HG03439 (cell line): ENCODE data around the gene NKX6-1.

ENCODE experiments used
- ATAC-seq: cut with Tn5 transposase; IDR thresholded peaks from one replicate; pipeline ENCODE4 v1.9.1; 2021; ENCODE audit warnings: mild to moderate bottlenecking, moderate library complexity; ENCODE audit not compliant: unreplicated experiment

The NKX6-1 gene

GRCh38 chr4:84480082-84480481 is 19.0 kb downstream of the NKX6-1 start:
- ATAC-seq, result no peak

GRCh38 chr4:84479663-84480062 is 19.4 kb downstream of the NKX6-1 start:
- no peak for ATAC-seq

GRCh38 chr4:84477738-84478137 is 21.4 kb downstream of the NKX6-1 start:
- ATAC-seq, result no peak

GRCh38 chr4:84474107-84474506 is 25.0 kb downstream of the NKX6-1 start:
- no peak for ATAC-seq

GRCh38 chr4:84472154-84472553 is 26.9 kb downstream of the NKX6-1 start:
- no peak for ATAC-seq

GRCh38 chr4:84470204-84470785 is 28.8 kb downstream of the NKX6-1 start:
- ATAC-seq, result no peak

- ATAC-seq, result no peak
Observed at GRCh38 chr4:84467601-84468000, 31.5 kb downstream of the NKX6-1 start.

- ATAC-seq, result no peak
Observed at GRCh38 chr4:84459783-84460182, 39.3 kb downstream of the NKX6-1 start.

GRCh38 chr4:84456157-84456556 is 42.9 kb downstream of the NKX6-1 start:
- no peak for ATAC-seq

GRCh38 chr4:84455697-84456096 is 43.4 kb downstream of the NKX6-1 start:
- no peak for ATAC-seq

- ATAC-seq, result no peak
Observed at GRCh38 chr4:84451546-84451945, 47.5 kb downstream of the NKX6-1 start.

GRCh38 chr4:84443523-84443922 is 55.6 kb downstream of the NKX6-1 start:
- ATAC-seq, result no peak

GRCh38 chr4:84442778-84443177 is 56.3 kb downstream of the NKX6-1 start:
- no peak for ATAC-seq
